ENCODE results near the gene CEP72.

Gene CEP72

DNA sequence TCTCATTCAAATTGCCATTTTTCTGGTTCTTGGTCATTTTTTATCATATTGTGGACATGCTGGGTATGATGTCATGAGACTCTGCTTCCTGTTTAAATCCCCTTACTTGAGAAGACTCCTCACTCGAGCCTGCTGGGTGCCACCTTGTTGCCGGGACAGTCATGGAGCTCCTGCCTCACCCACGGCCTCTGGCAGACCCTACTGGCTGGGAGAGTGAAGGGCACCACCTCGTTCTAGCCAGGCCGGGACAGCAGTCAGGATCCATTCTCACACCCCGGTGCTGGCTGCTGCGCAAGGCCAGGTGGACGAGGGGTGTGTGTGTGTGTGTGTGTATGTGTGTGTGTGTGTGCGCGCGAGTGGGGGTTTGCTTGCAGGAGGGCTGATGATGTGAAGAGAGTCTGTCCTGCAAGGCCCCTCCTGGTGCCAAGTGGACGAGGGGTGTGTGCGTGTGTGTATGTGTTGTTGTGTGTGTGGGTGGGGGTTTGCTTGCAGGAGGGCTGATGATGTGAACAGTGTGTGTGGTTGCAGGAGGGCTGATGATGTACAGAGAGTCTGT, 4.4 kb downstream of the CEP72 start:
- H3K4me3 ChIP-seq (replicated peaks in 1 of 2; ENCODE audit: low read depth in 2 of 2, low read length in 2 of 2): no peak overlapping the region
- no peak for TF ChIP-seq CTCF (IDR thresholded peaks at IDR 0.05; ENCODE audit: low read depth, low read length)
- DNase-seq (ENCODE audit: low read depth in 2 of 2): peak; percentile 3 to 4

- TF ChIP-seq CTCF (IDR thresholded peaks at IDR 0.05; ENCODE audit: low read depth, low read length): no peak
Observed at GRCh38 chr5:617896-618295, 5.8 kb downstream of the CEP72 start.

GRCh38 chr5:618450-618849, 6.3 kb downstream of the CEP72 start:
- no peak for TF ChIP-seq CTCF (IDR thresholded peaks at IDR 0.05; ENCODE audit: low read depth, low read length)
- H3K4me3 ChIP-seq (replicated peaks in 1 of 2; ENCODE audit: low read depth in 2 of 2, low read length in 2 of 2): no peak overlapping the region
- no peak for DNase-seq (ENCODE audit: low read depth in 2 of 2)

More at GRCh38 chr5:617896-618295, 5.8 kb downstream of the CEP72 start:
- DNase-seq (ENCODE audit: low read depth in 2 of 2): no peak
- H3K4me3 ChIP-seq (replicated peaks in 1 of 2; ENCODE audit: low read depth in 2 of 2, low read length in 2 of 2): no peak overlapping the region

- no peak overlapping the region for H3K4me3 ChIP-seq (replicated peaks in 1 of 2; ENCODE audit: low read depth in 2 of 2, low read length in 2 of 2)
- DNase-seq (ENCODE audit: low read depth in 2 of 2): no peak
- TF ChIP-seq CTCF (IDR thresholded peaks at IDR 0.05; ENCODE audit: low read depth, low read length): no peak
Observed at GRCh38 chr5:619444-619843, 7.3 kb downstream of the CEP72 start.

- DNase-seq (ENCODE audit: low read depth in 2 of 2): no peak
- no peak for TF ChIP-seq CTCF (IDR thresholded peaks at IDR 0.05; ENCODE audit: low read depth, low read length)
- H3K4me3 ChIP-seq (replicated peaks in 1 of 2; ENCODE audit: low read depth in 2 of 2, low read length in 2 of 2): no peak overlapping the region
Observed at GRCh38 chr5:620152-620551, 8.0 kb downstream of the CEP72 start.

GRCh38 chr5:620586-621180, 8.5 kb downstream of the CEP72 start:
- DNase-seq (ENCODE audit: low read depth in 2 of 2): no peak
- TF ChIP-seq CTCF (IDR thresholded peaks at IDR 0.05; ENCODE audit: low read depth, low read length): no peak
- H3K4me3 ChIP-seq (replicated peaks in 1 of 2; ENCODE audit: low read depth in 2 of 2, low read length in 2 of 2): no peak overlapping the region

DNA sequence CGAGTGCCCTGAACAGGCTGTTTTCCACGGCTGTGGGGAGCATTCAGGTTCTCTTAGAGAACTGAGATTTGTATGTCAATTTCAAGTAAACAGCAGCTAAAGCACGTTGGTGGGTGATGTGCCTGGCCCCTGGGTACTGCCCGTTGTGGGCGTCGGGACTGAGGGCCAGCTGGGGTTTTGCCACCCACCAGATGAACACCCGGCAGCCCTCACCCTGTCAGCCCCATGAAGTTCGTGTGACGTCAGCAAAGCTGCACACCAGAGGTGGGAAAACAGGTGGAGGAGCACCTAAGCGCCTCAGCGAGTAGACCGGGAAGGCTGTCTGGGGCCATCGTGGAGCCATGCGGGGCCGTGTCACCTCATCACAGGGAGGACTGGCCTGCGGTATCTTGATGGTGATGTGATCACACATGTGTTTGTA, 9.2 kb downstream of the CEP72 start:
- H3K4me3 ChIP-seq (replicated peaks in 1 of 2; ENCODE audit: low read depth in 2 of 2, low read length in 2 of 2): no peak overlapping the region
- TF ChIP-seq CTCF (IDR thresholded peaks at IDR 0.05; ENCODE audit: low read depth, low read length): no peak
- DNase-seq (ENCODE audit: low read depth in 2 of 2): no peak

Measured in cardiac fibroblast (primary cell).